GM19099 (cell line): ENCODE results near the gene GPRC5D.

Experiments
- POLR2A ChIP-seq: IDR thresholded peaks from 3 replicates; pipeline ENCODE4 v1.6.1; 2011; ENCODE audit warnings: low read depth; ENCODE audit not compliant: insufficient read length; ENCODE audit errors: extremely low read depth

The GPRC5D gene

DNA sequence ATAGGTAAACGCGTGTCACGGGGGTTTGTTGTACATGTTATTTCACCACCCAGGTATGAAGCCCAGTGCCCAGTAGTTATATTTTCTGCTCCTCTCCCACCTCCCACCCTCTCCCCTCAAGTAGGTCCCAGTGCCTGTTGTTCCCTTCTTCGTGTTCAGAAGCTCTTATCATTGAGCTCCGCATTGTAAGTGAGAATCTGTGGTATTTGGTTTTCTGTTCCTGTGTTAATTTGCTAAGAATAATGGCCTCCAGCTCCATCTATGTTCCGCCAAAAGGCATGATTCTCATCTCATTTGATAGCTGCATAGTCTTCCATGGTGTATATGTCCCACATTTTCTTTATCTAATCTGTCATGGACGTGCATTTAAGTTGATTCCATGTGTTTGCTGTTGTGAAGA lies 6.9 kb upstream of the GPRC5D start:
- TF ChIP-seq POLR2A, result no peak

DNA sequence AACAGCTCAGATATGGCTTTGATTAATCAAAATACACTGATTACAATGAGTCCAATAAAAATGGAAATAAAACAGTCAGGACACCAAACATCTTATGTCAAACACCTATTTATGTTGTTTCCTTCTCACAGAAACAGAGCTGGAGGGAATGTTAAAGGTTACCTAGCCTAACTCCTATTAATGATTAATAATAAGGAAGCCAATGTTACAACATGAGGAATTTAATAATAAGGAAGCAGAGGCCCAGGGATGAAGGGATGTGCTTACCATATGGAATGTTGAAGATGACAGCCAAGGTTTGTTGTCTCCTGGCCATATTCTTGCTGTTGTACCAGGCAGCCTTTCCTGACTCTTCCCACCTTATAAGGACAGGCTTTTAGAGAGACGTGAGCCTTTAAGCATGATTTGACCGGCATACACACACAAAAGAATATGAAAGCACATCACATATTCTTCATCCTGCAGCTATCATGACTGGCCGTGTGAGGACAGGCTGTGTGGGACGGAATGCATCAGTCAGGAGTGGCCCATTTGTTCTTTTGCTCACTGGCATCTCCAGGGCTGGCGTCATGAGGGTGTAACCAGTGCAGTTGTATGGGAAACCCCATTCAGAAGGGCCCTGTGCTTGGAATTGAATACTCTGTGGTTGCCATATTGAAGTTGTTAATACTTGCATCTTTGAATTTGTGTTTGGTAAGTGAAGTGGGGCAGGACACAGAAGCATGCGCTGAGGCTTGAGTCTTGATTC lies 3.1 kb upstream of the GPRC5D start:
- no peak for TF ChIP-seq POLR2A

DNA sequence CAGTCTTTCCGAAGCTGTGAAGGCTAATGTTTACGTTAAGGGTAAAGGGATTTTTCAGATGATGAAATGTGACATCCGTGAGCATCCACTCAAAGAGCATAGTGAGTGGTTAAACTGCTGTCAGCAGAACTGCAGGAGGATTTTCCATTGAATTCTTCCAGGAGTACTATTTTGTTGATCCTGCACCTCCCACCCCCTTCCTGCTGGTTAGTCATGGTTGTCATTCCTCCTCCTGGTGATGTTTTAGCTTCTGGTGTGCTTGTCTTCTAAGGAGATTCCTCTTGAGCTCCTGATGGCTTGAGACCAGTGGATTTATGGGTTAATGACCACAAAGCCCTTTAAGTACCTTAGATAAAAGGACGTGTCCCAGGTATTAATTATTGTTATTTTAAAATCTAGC lies 2.4 kb upstream of the GPRC5D start:
- TF ChIP-seq POLR2A, result no peak

DNA sequence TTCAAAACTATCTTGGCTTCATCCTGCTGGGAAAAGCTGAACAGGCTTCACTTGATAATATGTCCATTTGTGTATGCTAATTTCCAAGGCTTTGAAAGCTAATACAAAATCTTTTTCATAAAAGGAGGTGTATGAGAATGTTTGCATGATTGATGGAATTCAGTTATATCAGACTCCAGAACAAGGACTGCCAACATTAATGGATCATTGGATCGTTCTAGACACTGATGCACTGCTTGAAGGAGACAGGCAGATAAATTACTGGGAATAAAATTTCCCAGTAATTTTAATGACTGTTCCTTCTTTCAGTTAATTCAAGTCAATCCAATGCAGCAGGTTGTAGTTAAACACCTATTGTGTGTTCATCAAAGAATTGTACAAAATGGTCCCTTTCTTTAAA lies 466 bp downstream of the GPRC5D start:
- TF ChIP-seq POLR2A, result no peak

DNA sequence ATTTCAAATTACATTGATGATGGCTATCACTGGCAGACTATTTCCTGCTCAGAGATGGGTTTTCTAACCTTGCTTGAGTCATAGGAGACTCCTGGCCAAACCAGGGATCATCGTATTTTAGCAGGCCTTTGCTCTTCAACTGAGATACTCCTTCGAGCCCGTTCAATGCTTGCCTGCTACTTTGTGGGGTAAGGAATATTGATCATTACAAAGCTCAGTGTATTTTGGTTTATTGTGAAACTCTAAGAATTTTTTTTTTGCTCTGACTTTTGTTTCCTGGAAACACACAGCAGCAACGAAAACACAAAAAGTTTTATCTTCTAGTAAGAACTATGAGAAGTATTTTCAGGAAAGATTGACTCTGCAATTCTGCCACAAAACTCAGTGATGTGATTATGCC lies 4.1 kb downstream of the GPRC5D start:
- no peak for TF ChIP-seq POLR2A

DNA sequence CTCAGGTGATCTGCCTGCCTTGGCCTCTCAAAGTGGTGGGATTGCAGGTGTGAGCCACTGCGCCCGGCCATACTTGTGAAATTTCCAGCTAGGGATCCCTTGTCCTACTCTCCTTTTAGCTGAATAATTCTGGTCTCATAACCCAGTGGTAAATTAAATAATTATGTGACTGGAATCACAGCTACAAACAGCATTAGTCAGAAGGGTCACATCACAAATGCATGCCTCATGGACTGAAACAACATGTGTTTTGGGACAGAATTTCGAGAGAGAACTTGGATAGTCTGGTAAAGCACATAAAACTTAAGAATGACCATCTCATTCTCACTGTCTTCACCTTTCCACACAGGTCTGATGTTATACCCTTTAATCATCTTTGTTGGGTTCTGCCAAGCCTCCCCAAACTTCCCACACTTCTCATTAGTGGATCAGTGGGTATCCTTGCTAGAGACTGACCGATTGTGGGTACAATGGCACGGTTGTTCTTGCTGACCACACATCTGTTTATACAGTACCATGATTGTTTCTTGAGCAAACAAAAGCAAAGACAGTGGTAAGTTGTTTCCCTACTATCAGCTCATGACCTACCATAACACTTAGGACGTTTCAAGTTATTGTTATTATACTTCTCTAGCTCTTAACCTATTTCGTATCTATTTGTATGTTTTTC lies 5.1 kb downstream of the GPRC5D start:
- TF ChIP-seq POLR2A, result no peak

DNA sequence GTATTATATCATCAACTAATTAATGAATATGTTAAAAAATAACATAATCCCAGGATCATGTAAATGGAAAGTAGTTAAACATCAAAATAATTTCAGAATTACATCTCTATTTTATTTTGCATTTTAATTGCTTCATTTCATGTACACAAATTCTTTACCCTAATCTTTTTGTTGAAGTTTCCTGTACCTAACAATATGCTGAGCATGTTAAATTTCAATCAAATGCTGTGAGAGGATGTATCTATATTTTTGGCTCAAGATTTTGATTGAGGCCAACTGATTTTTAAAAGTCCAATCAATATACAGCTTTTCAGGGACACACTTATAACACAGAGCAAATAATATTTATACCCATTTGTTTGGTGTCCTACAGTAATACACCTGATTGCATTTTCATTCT lies 6.4 kb downstream of the GPRC5D start:
- no peak for TF ChIP-seq POLR2A

DNA sequence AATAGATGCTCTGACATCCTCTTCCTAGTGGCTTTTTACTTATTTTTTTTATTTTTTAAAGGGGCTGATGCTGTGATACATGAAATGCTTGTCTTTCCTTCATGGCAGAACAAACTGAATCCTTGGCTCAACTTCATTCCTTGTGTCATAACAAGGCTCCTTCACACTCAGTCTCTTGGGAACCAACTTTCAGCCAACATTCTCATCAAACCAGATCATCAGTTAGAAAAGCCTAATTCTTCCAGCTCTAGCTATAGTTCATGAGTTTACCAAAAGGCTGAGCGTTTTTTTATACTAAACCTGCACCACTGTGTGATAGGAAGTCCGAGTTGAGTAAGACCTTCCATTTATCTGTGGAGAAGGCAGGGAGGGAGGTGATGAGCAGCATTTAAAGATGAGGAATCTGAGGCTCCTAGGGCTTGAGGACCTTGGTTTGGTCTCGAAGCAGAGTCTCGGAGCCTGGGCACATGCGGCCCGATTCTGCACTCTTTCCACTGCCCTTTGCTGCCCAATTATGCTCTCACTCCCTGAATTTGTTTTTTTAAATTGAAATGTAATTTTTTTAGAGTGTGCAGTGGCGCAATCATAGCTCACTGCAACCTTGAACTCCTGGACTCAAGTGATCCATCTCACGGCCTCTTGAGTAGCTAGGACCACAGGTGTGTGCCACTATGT lies 8.2 kb downstream of the GPRC5D start:
- TF ChIP-seq POLR2A, result no peak

DNA sequence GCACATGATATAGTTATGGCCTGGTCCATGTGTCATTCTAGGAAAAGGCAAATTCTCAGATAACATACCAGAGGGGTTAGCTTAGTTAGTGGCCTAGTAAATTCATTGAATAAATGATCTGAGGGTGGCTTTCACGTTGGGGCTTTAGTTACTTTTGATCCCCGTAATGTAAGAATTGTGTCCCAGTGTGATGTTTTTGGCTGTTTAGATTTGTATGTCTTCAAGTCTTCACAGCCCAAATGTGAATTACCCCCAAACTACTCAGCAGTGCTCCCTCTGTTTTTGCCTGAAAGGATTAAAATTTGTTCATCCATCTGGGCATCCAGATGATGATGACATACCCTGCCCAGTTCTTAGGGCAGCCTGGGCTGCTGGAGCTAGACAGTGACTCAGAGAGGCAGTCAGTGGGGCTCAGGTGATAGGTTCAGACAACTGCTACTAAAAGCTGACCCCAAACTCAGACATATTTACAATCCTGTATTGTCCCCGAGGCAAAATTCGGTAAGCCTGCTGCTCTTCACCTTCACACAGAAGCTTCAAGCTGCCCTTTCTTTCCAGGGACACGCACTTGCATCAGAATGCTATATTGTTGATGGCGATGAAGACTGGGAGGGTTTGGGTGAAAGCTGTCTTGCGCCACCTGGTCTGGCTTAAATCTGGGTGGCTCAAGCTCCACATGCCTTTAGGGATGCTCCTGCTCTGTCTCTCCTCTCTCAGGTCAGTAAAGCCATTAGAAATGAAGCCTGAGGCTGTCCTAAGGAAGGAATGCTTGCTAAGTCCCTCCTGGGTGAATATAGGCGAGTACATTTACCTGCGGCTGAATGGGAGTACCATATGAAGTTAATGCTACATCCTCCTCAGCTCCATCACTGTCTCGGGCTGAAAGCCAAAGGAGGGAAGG lies 10.3 kb downstream of the GPRC5D start:
- TF ChIP-seq POLR2A, result no peak

DNA sequence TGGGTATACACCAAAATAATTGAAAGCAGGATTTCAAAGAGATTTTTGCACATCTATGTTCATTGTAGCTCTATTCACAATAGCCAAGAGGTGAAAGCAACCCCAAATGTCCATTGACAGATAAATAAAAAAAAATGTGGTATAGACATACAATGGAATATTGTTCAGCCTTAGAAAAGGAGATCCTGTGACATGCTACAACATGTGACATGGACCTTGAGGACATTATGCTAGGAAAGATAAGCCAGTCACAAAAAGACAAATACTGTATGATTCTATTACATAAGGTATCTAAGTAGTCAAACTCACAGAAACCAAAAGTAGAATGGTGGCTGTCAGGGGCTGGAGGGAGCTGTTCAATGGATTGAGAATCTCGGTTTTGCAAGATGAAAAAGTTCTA lies 12.1 kb downstream of the GPRC5D start:
- TF ChIP-seq POLR2A, result no peak

DNA sequence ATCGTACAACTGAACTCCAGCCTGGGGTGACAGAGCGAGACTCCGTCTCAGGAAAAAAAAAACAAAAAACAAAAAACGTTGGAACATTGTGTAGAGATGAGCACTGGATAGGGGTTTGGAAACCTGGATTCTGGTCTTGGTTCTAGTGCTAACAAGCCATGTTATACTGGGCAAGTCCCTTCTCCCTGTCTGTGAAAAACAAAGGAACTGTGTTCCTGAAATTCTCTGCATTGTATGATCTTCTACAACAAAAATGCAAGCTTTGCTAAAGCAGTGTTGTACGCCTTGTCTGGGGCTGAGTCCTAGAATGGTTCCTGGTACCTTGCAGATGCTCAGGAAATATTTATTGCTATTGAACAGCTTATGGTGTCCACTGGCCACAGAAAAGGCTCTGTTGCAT lies 13.4 kb downstream of the GPRC5D start:
- no peak for TF ChIP-seq POLR2A

DNA sequence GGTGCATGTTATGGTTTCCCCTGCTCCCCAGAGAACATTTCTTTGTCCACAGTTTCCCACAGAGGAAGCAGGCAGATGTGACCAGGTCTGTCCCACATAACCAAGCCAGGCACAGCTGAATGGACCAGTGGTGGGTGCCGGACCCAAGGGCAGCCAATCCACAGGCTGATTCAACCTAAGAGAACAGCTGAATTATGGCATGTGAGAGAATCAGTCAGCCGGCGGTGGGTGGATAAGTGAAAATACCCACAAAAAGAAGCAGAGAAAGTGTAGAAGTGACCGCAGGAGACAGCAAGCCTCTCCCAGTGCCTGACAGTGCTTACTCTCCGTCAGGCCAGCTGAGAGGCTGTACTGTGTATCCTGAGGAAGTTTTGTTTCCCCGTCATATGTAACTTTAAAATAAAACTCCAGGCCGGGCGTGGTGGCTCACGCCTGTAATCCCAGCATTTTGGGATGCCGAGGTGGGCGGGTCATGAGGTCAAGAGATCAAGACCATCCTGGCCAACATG lies 14.9 kb downstream of the GPRC5D start:
- TF ChIP-seq POLR2A, result no peak

DNA sequence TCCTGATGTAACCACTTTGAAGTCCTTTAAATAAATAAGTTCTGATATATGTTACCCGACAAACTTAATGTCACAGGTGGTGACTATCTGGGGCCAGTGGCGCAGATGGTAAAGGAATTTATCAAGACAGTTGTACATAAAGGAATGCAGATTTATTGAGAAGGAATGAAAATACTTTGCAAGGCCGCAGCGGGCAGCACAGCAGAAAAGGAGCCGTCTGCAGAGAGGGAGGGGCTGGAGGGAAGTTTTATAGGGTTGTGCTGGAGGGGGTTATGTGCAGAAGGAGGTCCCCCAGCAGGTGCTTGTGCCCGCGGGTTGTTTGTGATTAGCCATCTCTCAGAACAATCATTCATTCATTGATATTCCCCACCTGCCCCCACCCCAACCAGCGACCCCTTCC lies 17.4 kb downstream of the GPRC5D start:
- no peak for TF ChIP-seq POLR2A

DNA sequence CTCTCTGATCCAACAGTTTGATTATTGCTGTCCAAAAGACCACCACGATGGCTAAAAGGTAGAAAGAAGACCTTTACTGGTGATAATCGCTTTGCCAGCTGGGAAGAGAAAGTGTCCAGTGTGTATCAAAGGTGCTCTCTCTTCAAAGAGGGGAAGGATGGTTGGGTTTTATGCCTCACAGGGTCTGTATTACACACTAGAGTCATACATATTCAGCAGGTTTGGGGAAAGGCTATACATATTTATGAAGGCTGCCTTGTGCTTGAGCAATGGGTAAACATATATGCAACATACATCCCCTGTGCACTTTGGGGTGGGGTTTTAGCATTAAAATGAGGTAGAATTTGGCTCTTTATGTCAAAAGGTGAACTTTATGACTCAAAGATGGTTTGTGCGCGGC lies 18.2 kb downstream of the GPRC5D start:
- TF ChIP-seq POLR2A, result no peak

DNA sequence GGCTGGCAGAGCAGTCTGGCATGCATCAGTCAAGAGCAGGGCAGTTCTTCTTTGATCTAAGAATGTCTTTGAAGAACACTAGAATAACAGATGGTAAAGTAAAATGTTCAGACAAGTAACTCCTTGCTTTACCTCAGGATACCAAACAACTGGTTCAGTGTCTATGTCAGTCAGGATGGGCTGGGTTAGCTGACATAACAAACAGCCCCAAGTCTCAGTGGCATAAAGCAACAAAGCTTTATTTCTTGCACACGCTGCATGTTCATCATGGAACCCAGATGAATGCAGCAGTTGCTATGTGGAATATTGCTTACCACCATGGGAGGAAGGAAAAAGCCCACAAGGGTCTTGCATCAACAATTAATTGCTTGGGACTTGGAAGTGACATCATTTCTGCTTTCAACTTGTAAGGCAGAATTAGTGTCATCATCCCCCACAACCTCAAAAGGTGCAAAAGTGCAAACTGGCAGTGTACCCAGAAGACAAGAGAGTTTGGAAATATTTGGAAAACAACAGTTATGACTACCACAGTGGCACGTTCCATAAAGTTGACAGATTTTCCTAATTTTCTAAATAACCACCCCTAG lies 21.2 kb downstream of the GPRC5D start:
- no peak for TF ChIP-seq POLR2A

DNA sequence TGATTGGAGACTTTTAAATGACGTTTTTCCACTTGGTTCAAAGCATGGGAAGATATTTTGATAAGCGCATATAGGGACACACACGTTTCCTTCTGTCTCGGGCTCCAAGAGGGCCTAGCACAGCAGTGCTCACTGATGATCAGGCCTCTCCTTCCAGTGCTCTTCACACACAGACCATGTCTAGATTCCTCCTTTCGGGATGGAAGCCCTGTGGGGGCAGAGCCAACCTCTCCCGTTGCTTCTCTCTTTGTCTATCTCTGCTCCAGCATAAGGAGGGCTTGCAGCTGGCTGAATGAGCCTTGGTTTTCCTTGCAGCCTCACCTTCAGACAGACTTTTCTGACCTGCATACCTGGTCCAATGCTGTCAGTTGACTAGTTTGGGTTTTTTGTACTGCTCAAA lies 22.3 kb downstream of the GPRC5D start:
- no peak for TF ChIP-seq POLR2A
